Cortex of kidney (tissue), 1 donor: ENCODE results near the gene IFT172.
"Not testable (repeated sequence)": the region's sequence is repeated elsewhere in the genome, so short reads cannot be mapped to it uniquely, and the experiment has no call there.

ENCODE experiments used
- DNase-seq: peaks from one replicate; lab custom pipeline; 2025; lab: John Stamatoyannopoulos, UW

Gene IFT172

GRCh38 chr2:27428213-27428977 lies 61.1 kb downstream of the IFT172 start, which contains the start of gene NRBP1:
Gene NRBP1 (plus strand): TSS chr2:27428631. CDS start chr2:27433274, 4,643 bp downstream.
- DNase-seq, result peak; percentile 53

GRCh38 chr2:27427863-27428212 lies 61.7 kb downstream of the IFT172 start:
- no peak for DNase-seq

DNA sequence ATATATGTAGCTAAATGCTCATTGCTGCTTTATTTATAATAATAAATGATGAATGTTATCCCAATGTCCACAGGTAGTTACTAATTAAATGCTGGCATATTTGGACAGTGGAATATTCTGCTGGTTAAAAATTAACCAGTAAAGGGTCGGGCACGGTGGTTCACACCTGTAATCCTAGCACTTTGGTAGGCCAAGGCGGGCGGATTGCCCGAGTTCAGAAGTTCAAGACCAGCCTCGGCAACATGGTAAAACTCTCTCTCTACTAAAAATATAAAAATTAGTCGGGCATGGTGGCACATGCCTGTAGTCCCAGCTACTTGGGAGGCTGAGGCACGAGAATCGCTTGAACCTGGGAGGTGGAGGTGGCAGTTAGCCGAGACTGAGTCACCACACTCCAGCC lies 64.5 kb downstream of the IFT172 start:
- not testable (repeated sequence) for DNase-seq

DNA sequence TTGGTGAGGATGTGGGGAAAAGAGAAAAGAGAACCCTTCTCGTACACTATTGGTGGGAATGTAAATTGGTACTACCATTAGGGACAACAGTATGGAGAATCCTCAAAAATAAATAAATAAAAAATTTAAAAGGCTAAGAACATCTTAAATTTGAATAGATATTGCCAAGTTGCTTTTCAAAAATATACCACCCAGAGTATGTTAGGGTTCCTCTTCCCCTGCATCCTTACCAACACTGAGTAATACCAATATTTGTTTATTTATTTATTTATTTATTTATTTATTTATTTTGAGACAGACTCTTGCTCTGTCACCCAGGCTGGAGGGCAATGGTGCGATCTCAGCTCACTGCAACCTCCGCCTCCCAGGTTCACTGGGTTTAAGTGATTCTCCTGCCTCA lies 66.6 kb downstream of the IFT172 start:
- no peak for DNase-seq

DNA sequence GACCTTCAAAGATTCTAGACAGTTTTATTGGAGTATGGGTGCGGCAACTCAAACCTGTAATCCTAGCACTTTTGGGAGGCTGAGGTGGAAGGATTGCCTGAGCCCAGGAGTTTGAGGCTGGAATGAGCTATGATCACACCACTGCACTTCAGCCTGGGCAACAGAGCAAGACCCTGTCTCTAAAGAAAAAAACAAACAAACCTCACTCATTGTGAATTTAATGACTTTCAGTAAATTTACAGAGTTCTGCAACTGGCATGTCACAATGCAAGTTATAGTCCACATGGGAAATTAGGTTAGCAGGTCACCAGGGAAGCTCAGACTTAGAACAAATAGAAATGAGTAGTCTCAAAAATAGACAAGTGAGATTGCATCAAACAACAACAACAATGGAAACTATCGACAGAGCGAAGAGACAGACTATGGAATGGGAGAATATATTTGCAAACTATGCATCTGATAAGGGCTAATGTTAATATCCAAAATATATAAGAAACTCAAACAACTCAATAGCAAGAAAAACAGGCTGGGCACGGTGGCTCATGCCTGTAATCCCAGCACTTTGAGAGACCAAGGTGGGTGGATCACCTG lies 67.8 kb downstream of the IFT172 start:
- DNase-seq, result no peak

- no peak for DNase-seq
Measured at GRCh38 chr2:27420996-27421395, 68.5 kb downstream of the IFT172 start.

DNA sequence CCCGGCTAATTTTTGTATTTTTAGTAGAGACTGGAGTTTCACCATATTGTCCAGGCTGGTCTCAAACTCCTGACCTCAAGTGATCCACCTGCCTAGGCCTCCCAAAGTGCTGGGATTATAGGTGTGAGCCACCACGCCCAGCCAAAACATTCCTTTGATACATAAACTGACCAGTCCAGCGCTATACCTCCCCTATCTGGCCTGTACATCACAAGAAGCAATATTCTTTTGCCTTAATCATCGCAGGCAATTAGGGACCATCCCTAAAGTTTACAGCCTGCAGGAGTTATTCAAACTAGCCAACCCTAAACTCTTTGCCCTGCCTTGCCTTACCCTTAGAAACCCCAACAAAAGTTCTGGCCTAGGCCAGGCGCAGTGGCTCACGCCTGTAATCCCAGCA lies 73.4 kb downstream of the IFT172 start:
- no peak for DNase-seq

DNA sequence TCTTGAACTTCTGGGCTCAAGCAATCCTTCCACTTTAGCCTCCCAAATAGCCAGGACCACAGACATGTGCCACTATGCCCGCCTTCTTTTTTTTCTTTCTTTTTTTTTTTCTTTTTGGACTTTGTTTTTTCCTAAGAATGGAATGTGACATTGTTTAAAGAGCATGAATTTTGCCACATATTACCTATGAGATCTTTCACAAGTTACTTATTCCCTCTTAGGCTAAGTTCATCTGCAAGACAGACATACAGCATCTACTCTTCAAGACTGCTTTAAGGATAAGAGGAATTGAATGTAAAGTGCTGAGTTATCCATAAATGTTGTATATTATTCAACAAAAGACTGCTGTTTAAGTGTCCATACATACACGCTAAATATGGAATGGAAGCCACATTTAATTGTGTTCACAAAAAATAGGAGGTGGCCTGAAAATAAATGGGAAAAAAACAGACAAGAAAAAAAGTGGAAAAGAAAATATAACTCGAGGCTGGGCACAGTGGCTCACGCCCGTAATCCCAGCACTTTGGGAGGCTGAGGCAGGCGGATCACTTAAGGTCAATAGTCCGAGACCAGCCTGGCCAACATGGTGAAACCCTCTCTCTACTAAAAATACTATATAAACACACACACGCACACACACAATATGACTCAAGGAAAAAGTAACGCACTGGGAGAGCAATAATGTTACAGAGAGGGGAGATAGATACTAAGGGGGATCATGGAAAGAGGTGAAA lies 77.0 kb downstream of the IFT172 start:
- no peak for DNase-seq

GRCh38 chr2:27409321-27410073 lies 80.0 kb downstream of the IFT172 start, which contains the start of gene PPM1G:
Gene PPM1G (minus strand): TSS chr2:27409591. CDS start chr2:27409422, 169 bp downstream.
- peak; percentile 26 for DNase-seq

- DNase-seq, result no peak
Measured at GRCh38 chr2:27408601-27409320, 80.8 kb downstream of the IFT172 start.

GRCh38 chr2:27407798-27408491 lies 81.6 kb downstream of the IFT172 start:
- DNase-seq, result no peak

DNA sequence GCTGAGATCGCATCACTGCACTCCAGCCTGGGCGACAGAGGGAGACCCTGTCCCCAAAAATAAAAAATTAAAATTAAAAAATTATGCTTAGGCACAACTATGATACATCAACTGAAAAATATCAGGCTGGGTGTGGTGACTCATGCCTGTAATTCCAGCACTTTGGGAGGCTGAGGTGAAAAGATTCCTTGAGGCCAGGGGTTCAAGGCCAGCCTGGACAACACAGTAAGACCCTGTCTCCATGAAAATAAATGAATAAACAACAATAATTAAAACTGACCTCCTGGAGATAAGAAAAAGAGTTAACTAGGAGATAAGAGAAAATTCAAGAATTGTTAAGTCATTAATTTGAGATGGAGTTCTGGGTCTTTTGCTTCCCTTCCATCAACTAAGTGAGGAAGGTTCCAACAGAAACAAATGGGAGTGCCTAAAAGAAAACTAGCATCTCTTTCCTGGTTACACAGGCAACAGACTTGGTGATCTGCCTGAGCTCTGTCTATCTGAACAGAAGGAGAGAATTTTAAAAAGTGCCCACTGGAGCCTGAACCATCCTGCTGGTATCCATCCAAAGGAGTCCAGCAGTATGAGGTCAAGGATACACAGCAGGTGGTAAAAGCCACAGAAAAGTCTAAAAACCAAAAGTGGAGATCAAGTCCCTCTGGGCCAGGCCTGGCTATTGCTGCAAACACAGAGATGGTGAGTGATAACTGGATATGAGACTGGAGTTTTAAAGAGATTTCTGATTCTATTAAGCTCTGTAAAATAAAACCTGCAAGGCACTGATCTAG lies 89.0 kb downstream of the IFT172 start:
- no peak for DNase-seq

- DNase-seq, result no peak
Measured at GRCh38 chr2:27398962-27399361, 90.6 kb downstream of the IFT172 start.
